Mesothelial cell of epicardium (in vitro differentiated cells): ENCODE data around the gene ERC2. TPM values are rescaled to one million over a fixed set of nuclear protein-coding genes. Genes with fewer than 3 reads are reported as not detected.

Experiments used
- DNase-seq, 2 experiments: peaks; one replicate each; pipeline ENCODE4 v3.0.0; 2021; ENCODE audit warnings: low spot score in 2 of 2; ENCODE audit not compliant: unreplicated experiment in 2 of 2
- H3K27ac Mint-ChIP-seq: 2 replicates; pipeline ENCODE4 v1.8.0; 2021; ENCODE audit warnings: mixed read lengths
- H3K27me3 Mint-ChIP-seq: 2 replicates; pipeline ENCODE4 v1.8.0; 2021; ENCODE audit warnings: low read depth, mixed read lengths
- H3K36me3 Mint-ChIP-seq: 2 replicates; pipeline ENCODE4 v1.8.0; 2021; ENCODE audit warnings: mixed read lengths
- H3K4me1 Mint-ChIP-seq: 2 replicates; pipeline ENCODE4 v1.8.0; 2021; ENCODE audit warnings: mixed read lengths
- H3K4me3 Mint-ChIP-seq: 2 replicates; pipeline ENCODE4 v1.8.0; 2021; ENCODE audit warnings: mild to moderate bottlenecking, moderate library complexity, mixed read lengths
- H3K9me3 Mint-ChIP-seq: 2 replicates; pipeline ENCODE4 v1.8.0; 2021; ENCODE audit warnings: mixed read lengths
- CTCF ChIP-seq: fragments of 200-600 bp; sonication (generic); IDR thresholded peaks from one replicate; pipeline ENCODE4 v1.5.0; 2021; ENCODE audit warnings: antibody characterized with exemption; ENCODE audit not compliant: unreplicated experiment
- total RNA-seq: library from RNA; stranded (reverse); gene quantifications from 3 replicates; pipeline ENCODE4 v1.2.1, GENCODE V29; 2021

ERC2 gene
- total RNA-seq, 1 donor from 2014 or later = 15.6 TPM

GRCh38 chr3:56369914-56370313 lies 98.4 kb downstream of the ERC2 start:
- no peak for TF ChIP-seq CTCF
- Mint-ChIP-seq H3K4me1 (no peaks in the 10 kb centered on the region), H3K36me3 (no peaks in the 10 kb centered on the region), H3K27ac (no peak overlapping the region), H3K27me3 (no peaks in the 10 kb centered on the region), H3K9me3 (peaks cover under 1% of the 10 kb centered on the region), H3K4me3 (no peak overlapping the region)
- DNase-seq = no peak

GRCh38 chr3:56368846-56369245 lies 99.4 kb downstream of the ERC2 start:
- Mint-ChIP-seq H3K4me3 (no peak overlapping the region), H3K27ac (no peak overlapping the region), H3K36me3 (no peaks in the 10 kb centered on the region), H3K4me1 (no peaks in the 10 kb centered on the region), H3K9me3 (no peaks in the 10 kb centered on the region), H3K27me3 (no peaks in the 10 kb centered on the region)
- DNase-seq = no peak
- TF ChIP-seq CTCF = no peak

GRCh38 chr3:56366641-56367162 lies 101.6 kb downstream of the ERC2 start:
- TF ChIP-seq CTCF = no peak
- H3K27me3 Mint-ChIP-seq = no peaks in the 10 kb centered on the region
- H3K4me3 Mint-ChIP-seq = no peak overlapping the region
- H3K4me1 Mint-ChIP-seq = no peaks in the 10 kb centered on the region
- no peak overlapping the region for H3K27ac Mint-ChIP-seq
- DNase-seq = no peak
- no peaks in the 10 kb centered on the region for H3K9me3 Mint-ChIP-seq
- no peaks in the 10 kb centered on the region for H3K36me3 Mint-ChIP-seq

- Mint-ChIP-seq H3K27me3 (no peaks in the 10 kb centered on the region), H3K4me1 (no peaks in the 10 kb centered on the region), H3K4me3 (no peak overlapping the region), H3K27ac (no peak overlapping the region), H3K9me3 (peaks cover 3% of the 10 kb centered on the region), H3K36me3 (no peaks in the 10 kb centered on the region)
- no peak for TF ChIP-seq CTCF
- no peak for DNase-seq
Measured at GRCh38 chr3:56365905-56366640, 102.2 kb downstream of the ERC2 start.

- Mint-ChIP-seq H3K27me3 (no peaks in the 10 kb centered on the region), H3K4me3 (no peak overlapping the region), H3K27ac (no peak overlapping the region), H3K4me1 (no peaks in the 10 kb centered on the region), H3K36me3 (no peaks in the 10 kb centered on the region), H3K9me3 (peaks cover 6% of the 10 kb centered on the region)
- no peak for TF ChIP-seq CTCF
- no peak for DNase-seq
Measured at GRCh38 chr3:56364665-56365064, 103.6 kb downstream of the ERC2 start.

- H3K27me3 Mint-ChIP-seq = no peaks in the 10 kb centered on the region
- no peak overlapping the region for H3K27ac Mint-ChIP-seq
- no peaks in the 10 kb centered on the region for H3K4me1 Mint-ChIP-seq
- DNase-seq = no peak
- no peak overlapping the region for H3K4me3 Mint-ChIP-seq
- peaks cover 6% of the 10 kb centered on the region for H3K9me3 Mint-ChIP-seq
- no peaks in the 10 kb centered on the region for H3K36me3 Mint-ChIP-seq
- TF ChIP-seq CTCF = no peak
Measured at GRCh38 chr3:56363720-56364119, 104.5 kb downstream of the ERC2 start.
